Rectal smooth muscle tissue (tissue), 1 donor: ENCODE data around the gene PTGIS.
A peak's percentile ranks its signal among the peaks of the same experiment; 100 is the strongest.

ENCODE experiments used
- H3K27ac ChIP-seq: one replicate; pipeline ENCODE4 v1.7.0; 2013; ENCODE audit warnings: low read depth, low read length, inconsistent platforms
- H3K27me3 ChIP-seq: one replicate; pipeline ENCODE4 v1.7.0; 2013; ENCODE audit warnings: low read length; ENCODE audit not compliant: control insufficient read depth, insufficient read depth
- H3K36me3 ChIP-seq: one replicate; pipeline ENCODE4 v1.7.0; 2013; ENCODE audit warnings: low read length; ENCODE audit not compliant: control insufficient read depth, insufficient read depth
- H3K4me1 ChIP-seq: one replicate; pipeline ENCODE4 v1.7.0; 2013; ENCODE audit warnings: low read length; ENCODE audit not compliant: control insufficient read depth, insufficient read depth
- H3K4me3 ChIP-seq: one replicate; pipeline ENCODE4 v1.7.0; 2013; ENCODE audit warnings: low read length
- H3K9ac ChIP-seq: one replicate; pipeline ENCODE4 v1.7.0; 2013; ENCODE audit warnings: low read length

The PTGIS gene

DNA sequence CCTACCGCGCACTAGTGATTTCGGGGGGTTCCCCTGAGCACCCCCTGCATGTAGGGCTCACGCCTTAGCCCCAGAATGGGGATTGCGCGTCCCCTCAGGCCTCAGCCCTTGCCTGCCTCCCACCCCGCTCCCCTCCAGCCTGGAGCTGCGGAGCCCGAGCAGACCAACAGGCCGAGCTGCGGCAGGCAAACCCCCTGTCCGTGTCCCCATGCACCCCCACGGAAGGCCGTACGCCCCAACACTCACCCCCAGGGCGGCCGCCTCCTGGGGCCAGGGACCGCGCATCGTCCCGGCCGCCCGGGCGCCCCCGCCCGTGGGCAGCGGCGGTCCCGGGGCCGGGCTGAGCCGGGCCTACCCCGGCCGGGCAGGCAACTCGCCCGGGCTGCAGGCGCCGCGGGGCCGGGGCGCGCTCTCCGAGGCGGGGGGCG is 84.2 kb downstream of the PTGIS start:
- H3K4me3 ChIP-seq, result peak overlapping the region; percentile 66
- H3K27ac ChIP-seq, result peak overlapping the region; percentile 80
- no peaks in the 10 kb centered on the region for H3K36me3 ChIP-seq
- no peaks in the 10 kb centered on the region for H3K27me3 ChIP-seq
- no peak overlapping the region for H3K9ac ChIP-seq
- no peaks in the 10 kb centered on the region for H3K4me1 ChIP-seq

- H3K27ac ChIP-seq, result peak overlapping the region; percentile 80
- H3K4me1 ChIP-seq, result no peaks in the 10 kb centered on the region
- no peaks in the 10 kb centered on the region for H3K36me3 ChIP-seq
- no peak overlapping the region for H3K9ac ChIP-seq
- H3K4me3 ChIP-seq, result peak overlapping the region; percentile 66
- no peaks in the 10 kb centered on the region for H3K27me3 ChIP-seq
Observed at GRCh38 chr20:49483018-49483695, 84.8 kb downstream of the PTGIS start.

DNA sequence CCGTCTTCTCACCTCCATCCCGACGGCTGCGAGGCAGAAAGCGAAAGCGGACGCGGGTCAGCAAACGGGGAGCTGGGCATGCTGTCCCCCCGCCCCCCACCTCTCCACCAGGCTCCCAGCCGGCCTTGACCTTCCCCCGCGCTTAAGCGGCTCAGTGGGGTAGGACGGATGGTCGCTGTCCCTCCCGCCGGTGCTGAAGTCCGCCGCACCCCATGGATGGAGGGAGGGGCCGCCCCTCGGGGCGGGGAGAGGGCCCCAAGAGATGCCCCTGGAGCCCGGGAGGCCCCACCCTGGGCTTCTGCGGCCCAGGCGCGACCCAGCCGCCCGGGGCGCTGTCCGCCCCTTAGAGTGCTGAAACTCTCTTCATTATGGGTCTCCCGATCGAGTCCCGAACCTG is 85.3 kb downstream of the PTGIS start, which contains the start of gene KCNB1:
Gene KCNB1, minus strand, starts transcription at position 48 of the 397 bp plus-strand sequence. CDS start 188 bp downstream, outside the sequence.
- Histone ChIP-seq H3K4me3 (peak within 1 kb of the TSS; percentile 66), H3K27me3 (no peaks in the 10 kb centered on the region), H3K36me3 (no peaks in the 10 kb centered on the region), H3K4me1 (no peaks in the 10 kb centered on the region), H3K27ac (peak within 1 kb of the TSS; percentile 80), H3K9ac (no peak within 1 kb of the TSS)

GRCh38 chr20:49482173-49482572 is 85.8 kb downstream of the PTGIS start:
- Histone ChIP-seq H3K4me1 (no peaks in the 10 kb centered on the region), H3K36me3 (no peaks in the 10 kb centered on the region), H3K27ac (peak overlapping the region; percentile 55), H3K4me3 (peak overlapping the region; percentile 32), H3K9ac (no peak overlapping the region), H3K27me3 (no peaks in the 10 kb centered on the region)

DNA sequence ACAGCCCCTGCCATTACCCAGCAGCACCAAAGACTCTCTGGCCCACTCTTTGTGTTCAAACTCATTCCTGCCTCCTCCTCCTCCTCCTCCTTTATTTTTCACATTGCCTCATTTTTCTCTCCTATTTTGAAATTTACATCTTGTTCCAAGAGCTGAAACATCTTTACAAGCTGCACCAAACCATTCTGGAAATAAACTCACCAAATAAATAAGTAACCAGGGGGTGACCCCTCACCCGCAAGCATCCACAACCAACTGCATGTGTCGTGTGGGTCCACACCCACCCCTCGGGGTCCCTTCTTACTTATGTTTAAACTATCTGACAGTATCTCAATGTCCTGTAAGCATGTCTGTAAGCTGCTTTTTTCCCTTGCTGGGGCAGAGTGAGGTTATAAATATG is 86.8 kb downstream of the PTGIS start:
- no peak overlapping the region for H3K27ac ChIP-seq
- no peaks in the 10 kb centered on the region for H3K4me1 ChIP-seq
- H3K27me3 ChIP-seq, result no peaks in the 10 kb centered on the region
- no peak overlapping the region for H3K9ac ChIP-seq
- H3K36me3 ChIP-seq, result no peaks in the 10 kb centered on the region
- H3K4me3 ChIP-seq, result no peak overlapping the region

DNA sequence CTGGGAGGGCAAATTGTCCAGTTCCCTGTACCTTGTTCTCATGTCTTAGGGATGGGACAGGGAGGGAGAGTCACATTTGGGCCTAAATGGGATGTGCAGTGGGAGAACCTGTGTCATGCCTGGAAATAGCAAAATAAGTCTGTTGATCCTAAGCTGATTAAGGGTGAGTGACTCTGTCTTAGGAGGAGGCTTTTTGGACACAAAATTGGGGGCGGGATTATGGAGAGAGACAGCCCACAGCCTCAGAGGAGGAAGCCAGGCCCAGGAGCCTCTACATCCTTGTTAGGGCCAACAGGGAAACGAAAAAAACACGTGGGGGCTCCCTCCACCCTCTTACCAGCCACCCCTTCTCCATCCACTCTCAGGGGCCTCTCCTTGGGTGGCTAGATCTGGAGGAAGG is 87.7 kb downstream of the PTGIS start:
- no peak overlapping the region for H3K27ac ChIP-seq
- no peaks in the 10 kb centered on the region for H3K4me1 ChIP-seq

GRCh38 chr20:49479785-49480184 is 88.2 kb downstream of the PTGIS start:
- no peak overlapping the region for H3K27ac ChIP-seq

More for the DNA sequence above, 87.7 kb downstream of the PTGIS start:
- Histone ChIP-seq H3K27me3 (no peaks in the 10 kb centered on the region), H3K4me3 (no peak overlapping the region), H3K36me3 (no peaks in the 10 kb centered on the region), H3K9ac (no peak overlapping the region)

GRCh38 chr20:49478754-49479689 is 88.9 kb downstream of the PTGIS start:
- Histone ChIP-seq H3K27ac (no peak overlapping the region), H3K36me3 (no peaks in the 10 kb centered on the region), H3K4me3 (no peak overlapping the region), H3K27me3 (no peaks in the 10 kb centered on the region), H3K9ac (no peak overlapping the region), H3K4me1 (no peaks in the 10 kb centered on the region)

More at GRCh38 chr20:49479785-49480184, 88.2 kb downstream of the PTGIS start:
- no peaks in the 10 kb centered on the region for H3K36me3 ChIP-seq
- no peak overlapping the region for H3K4me3 ChIP-seq
- no peaks in the 10 kb centered on the region for H3K27me3 ChIP-seq
- H3K9ac ChIP-seq, result no peak overlapping the region
- H3K4me1 ChIP-seq, result no peaks in the 10 kb centered on the region

DNA sequence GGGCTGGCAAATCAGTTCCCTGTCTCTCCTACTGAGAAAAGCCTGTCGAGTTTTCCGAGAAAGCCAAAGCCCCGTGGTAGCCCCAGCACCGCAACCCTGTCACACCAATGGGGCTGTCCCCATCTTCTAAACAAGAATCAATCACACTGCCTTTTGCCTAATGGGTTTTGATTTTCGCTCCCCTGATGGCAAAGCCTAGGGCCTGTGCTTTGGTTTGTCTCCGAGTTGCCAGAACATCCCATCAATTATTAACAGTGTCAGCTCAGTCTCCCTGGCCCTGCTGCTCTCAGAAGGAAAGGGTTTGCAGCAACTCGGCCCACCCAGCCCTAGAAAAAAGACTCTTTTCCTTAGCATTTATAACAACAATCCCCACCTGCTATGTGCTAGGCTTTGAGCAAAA is 89.7 kb downstream of the PTGIS start:
- H3K27ac ChIP-seq, result no peak overlapping the region

GRCh38 chr20:49477200-49477599 is 90.7 kb downstream of the PTGIS start:
- Histone ChIP-seq H3K4me3 (no peak overlapping the region), H3K4me1 (no peaks in the 10 kb centered on the region), H3K9ac (no peak overlapping the region), H3K27ac (no peak overlapping the region), H3K27me3 (no peaks in the 10 kb centered on the region), H3K36me3 (no peaks in the 10 kb centered on the region)

More for the DNA sequence above, 89.7 kb downstream of the PTGIS start:
- H3K4me3 ChIP-seq, result no peak overlapping the region
- no peak overlapping the region for H3K9ac ChIP-seq
- no peaks in the 10 kb centered on the region for H3K4me1 ChIP-seq
- H3K27me3 ChIP-seq, result no peaks in the 10 kb centered on the region
- no peaks in the 10 kb centered on the region for H3K36me3 ChIP-seq

DNA sequence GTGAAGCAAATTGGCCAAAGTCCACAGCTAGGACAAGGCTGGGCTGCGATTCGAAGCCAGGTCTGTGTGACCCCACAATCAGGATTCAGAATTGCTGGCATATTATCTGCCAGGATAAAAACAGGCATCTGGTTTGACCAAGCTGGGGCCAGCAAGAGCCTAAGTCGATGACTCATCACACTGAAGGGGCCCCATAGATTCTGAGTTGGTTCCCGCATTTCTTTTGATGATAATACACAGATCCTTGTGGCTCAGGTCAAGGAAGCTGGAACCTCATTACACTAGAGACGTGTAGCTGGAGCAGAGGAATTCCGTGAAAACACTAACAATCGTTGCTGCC is 92.0 kb downstream of the PTGIS start:
- Histone ChIP-seq H3K4me1 (no peaks in the 10 kb centered on the region), H3K27me3 (no peaks in the 10 kb centered on the region), H3K36me3 (no peaks in the 10 kb centered on the region), H3K27ac (no peak overlapping the region), H3K9ac (no peak overlapping the region), H3K4me3 (no peak overlapping the region)

DNA sequence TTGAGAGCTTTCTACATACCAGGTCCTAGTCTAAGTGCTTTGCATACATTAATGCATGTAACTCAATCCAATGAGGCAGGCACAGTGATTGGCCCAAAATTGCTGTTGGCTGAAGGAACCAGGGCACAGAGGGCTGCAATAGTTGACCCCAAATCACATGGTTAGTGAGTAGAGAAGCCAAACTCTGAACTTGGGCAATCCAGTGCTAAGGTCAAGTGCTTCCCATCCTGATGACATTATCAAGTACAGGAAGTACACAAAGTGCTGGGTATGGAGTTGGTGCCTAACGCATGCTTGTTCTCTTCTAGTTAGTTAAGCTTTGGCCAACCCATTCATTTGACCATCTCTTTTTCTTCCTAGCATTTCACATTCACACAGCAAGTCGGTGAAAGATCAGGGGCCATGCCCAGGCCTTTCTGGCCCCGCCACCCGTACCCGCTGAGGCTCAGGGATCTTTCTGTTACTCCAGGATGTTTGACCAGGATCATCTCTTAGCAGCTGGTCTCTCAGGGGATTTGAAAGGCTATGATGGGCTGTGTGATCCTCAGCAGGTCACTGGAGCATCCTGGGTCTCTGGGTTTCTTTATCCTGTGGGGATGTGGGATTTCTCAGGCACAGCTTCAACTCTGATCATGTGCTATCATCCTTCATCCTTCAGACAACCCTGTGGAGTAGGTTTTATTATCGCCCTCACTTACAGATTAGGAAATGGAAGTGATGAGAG is 92.5 kb downstream of the PTGIS start:
- no peaks in the 10 kb centered on the region for H3K36me3 ChIP-seq
- no peaks in the 10 kb centered on the region for H3K4me1 ChIP-seq
- no peak overlapping the region for H3K9ac ChIP-seq
- H3K27ac ChIP-seq, result no peak overlapping the region
- no peaks in the 10 kb centered on the region for H3K27me3 ChIP-seq
- H3K4me3 ChIP-seq, result no peak overlapping the region
